SK-N-SH (cell line): ENCODE data around the gene PUM1. TPM values are rescaled to one million over a fixed set of nuclear protein-coding genes. Genes with fewer than 3 reads are reported as not detected.
A peak's percentile ranks its signal among the peaks of the same experiment; 100 is the strongest.

Experiments
- CTCF ChIA-PET: fragments of 300-600, 350-600 bp; formaldehyde crosslinking; extraction: SDS; loops from one replicate; lab custom pipeline; 2021; lab: Yijun Ruan, JAX
- POLR2A ChIA-PET: fragments of 350-600 bp; sonication (Branson Sonifier 250); formaldehyde crosslinking; extraction: SDS; loops from one replicate; lab custom pipeline; 2020; ENCODE audit warnings: antibody characterized with exemption, inconsistent platforms; lab: Yijun Ruan, JAX
- DNase-seq: peaks from one replicate; pipeline ENCODE4 v3.0.0; 2012
- H2AFZ ChIP-seq: fragments of 200-600 bp; sonication (generic); 2 replicates; pipeline ENCODE4 v1.8.1; 2016; ENCODE audit warnings: antibody characterized with exemption, mild to moderate bottlenecking, low read depth
- H3F3A ChIP-seq: fragments of 200-600 bp; sonication (generic); replicated peaks from 2 replicates; pipeline ENCODE3; 2016; ENCODE audit warnings: antibody characterized with exemption, mild to moderate bottlenecking; ENCODE audit not compliant: insufficient read depth
- H3K27ac ChIP-seq, 2 experiments: fragments of 200-500 bp in 1 of 2; fragments of 200-600 bp in 1 of 2; sonication (Bioruptor generic) in 1 of 2; sonication (generic), shearing (Covaris generic) in 1 of 2; 2 replicates each; pipeline versions ENCODE4 v1.5.1 to v1.6.1; 2014 to 2016; ENCODE audit warnings: low read depth in 2 of 2, inconsistent platforms in 1 of 2, low read length in 1 of 2, mild to moderate bottlenecking in 1 of 2, mixed read lengths in 1 of 2
- H3K27me3 ChIP-seq: fragments of 200-600 bp; sonication (generic), shearing (Covaris generic); 2 replicates; pipeline ENCODE4 v1.6.1; 2016; ENCODE audit warnings: mixed run types; ENCODE audit not compliant: insufficient read depth
- H3K36me3 ChIP-seq, 2 experiments: fragments of 200-500 bp in 1 of 2; fragments of 200-600 bp in 1 of 2; sonication (Bioruptor generic) in 1 of 2; sonication (generic) in 1 of 2; replicated peaks in 1 of 2; 2 replicates each; pipeline versions ENCODE3 to v1.5.1; 2014 to 2016; ENCODE audit warnings: low read length in 1 of 2, mild to moderate bottlenecking in 1 of 2; ENCODE audit not compliant: insufficient read depth in 2 of 2, control insufficient read depth in 1 of 2
- H3K4me1 ChIP-seq, 2 experiments: fragments of 200-500 bp in 1 of 2; fragments of 200-600 bp in 1 of 2; sonication (Bioruptor generic) in 1 of 2; sonication (generic), shearing (Covaris generic) in 1 of 2; 2 replicates each; pipeline versions ENCODE4 v1.5.1 to v1.6.1; 2014 to 2016; ENCODE audit warnings: low read depth in 1 of 2, low read length in 1 of 2, mixed run types in 1 of 2; ENCODE audit not compliant: insufficient read depth in 2 of 2, control insufficient read depth in 1 of 2
- H3K4me2 ChIP-seq: fragments of 200-600 bp; sonication (generic), shearing (Covaris generic); 2 replicates; pipeline ENCODE4 v1.6.1; 2017; ENCODE audit warnings: mixed run types
- H3K4me3 ChIP-seq, 2 experiments: fragments of 200-500 bp in 1 of 2; fragments of 200-600 bp in 1 of 2; sonication (Bioruptor generic) in 1 of 2; sonication (generic), shearing (Covaris generic) in 1 of 2; 2 replicates each; pipeline versions ENCODE4 v1.5.1 to v1.8.1; 2014 to 2016; ENCODE audit warnings: low read depth in 2 of 2, inconsistent platforms in 1 of 2, low read length in 1 of 2, mild to moderate bottlenecking in 1 of 2, mixed read lengths in 1 of 2, moderate library complexity in 1 of 2
- H3K79me2 ChIP-seq: fragments of 200-600 bp; sonication (generic); 2 replicates; pipeline ENCODE4 v1.8.1; 2017; ENCODE audit warnings: mild to moderate bottlenecking; ENCODE audit not compliant: insufficient read depth
- H3K9ac ChIP-seq: fragments of 200-600 bp; sonication (generic); 2 replicates; pipeline ENCODE4 v1.6.1; 2017; ENCODE audit warnings: mixed run types
- H3K9me2 ChIP-seq: fragments of 200-600 bp; sonication (generic); 2 replicates; pipeline ENCODE4 v1.6.1; 2017; ENCODE audit warnings: mixed run types
- H3K9me3 ChIP-seq: fragments of 200-600 bp; sonication (generic); 2 replicates; pipeline ENCODE4 v1.6.1; 2017; ENCODE audit warnings: mixed run types, mild to moderate bottlenecking, moderate library complexity
- H4K20me1 ChIP-seq: fragments of 200-600 bp; sonication (generic); 2 replicates; pipeline ENCODE4 v1.6.1; 2017; ENCODE audit warnings: mild to moderate bottlenecking, mixed run types; ENCODE audit not compliant: insufficient read depth
- CHD2 ChIP-seq: fragments of 150-350 bp; IDR thresholded peaks from 2 replicates; pipeline ENCODE4 v1.6.1; 2018; ENCODE audit warnings: low read length; ENCODE audit not compliant: partially characterized antibody
- EZH2phosphoT487 ChIP-seq: fragments of 200-600 bp; sonication (generic); IDR thresholded peaks from 2 replicates; pipeline ENCODE4 v1.6.1; 2017; ENCODE audit warnings: low read depth, mixed run types, mild to moderate bottlenecking, antibody characterized with exemption, moderate library complexity, borderline replicate concordance
- FOSL2 ChIP-seq: IDR thresholded peaks from 2 replicates; pipeline ENCODE4 v1.4.0; 2012; ENCODE audit warnings: low read depth, mild to moderate bottlenecking, moderate library complexity, borderline replicate concordance
- FOXJ3 ChIP-seq: sonication (generic); formaldehyde crosslinking; IDR thresholded peaks from 2 replicates; pipeline ENCODE4 v1.5.1; 2020; ENCODE audit warnings: mild to moderate bottlenecking, missing genetic modification reagents
- GABPA ChIP-seq: IDR thresholded peaks from 2 replicates; pipeline ENCODE4 v1.4.0; 2012; ENCODE audit warnings: low read depth, mild to moderate bottlenecking
- MAX ChIP-seq: IDR thresholded peaks from 2 replicates; pipeline ENCODE4 v1.4.0; 2012; ENCODE audit warnings: low read depth
- MEF2A ChIP-seq: IDR thresholded peaks from 2 replicates; pipeline ENCODE4 v1.4.0; 2012; ENCODE audit warnings: low read depth, borderline replicate concordance
- MXI1 ChIP-seq: IDR thresholded peaks from 2 replicates; pipeline ENCODE4 v1.6.1; 2012; ENCODE audit warnings: mild to moderate bottlenecking, low read depth, low read length, improper control_type of control experiment
- NRF1 ChIP-seq: IDR thresholded peaks from 2 replicates; pipeline ENCODE4 v1.6.1; 2012; ENCODE audit warnings: low read depth, mild to moderate bottlenecking, low read length
- RCOR1 ChIP-seq: fragments of 150-350 bp; IDR thresholded peaks from 2 replicates; pipeline ENCODE4 v1.6.1; 2017; ENCODE audit warnings: antibody characterized with exemption, low read length
- RXRA ChIP-seq: IDR thresholded peaks from 2 replicates; pipeline ENCODE4 v1.4.0; 2012; ENCODE audit warnings: low read depth, mild to moderate bottlenecking, borderline replicate concordance
- YY1 ChIP-seq: IDR thresholded peaks from 2 replicates; pipeline ENCODE4 v1.4.0; 2012; ENCODE audit warnings: low read depth, mild to moderate bottlenecking
- ZBTB33 ChIP-seq: IDR thresholded peaks from 2 replicates; pipeline ENCODE4 v1.4.0; 2012; ENCODE audit warnings: low read depth, borderline replicate concordance
- WGBS: methylation state at CpG from one replicate; pipeline ENCODE4 v1.1.6; 2017; ENCODE audit warnings: low lambda C conversion rate; 5-methylcytosine and 5-hydroxymethylcytosine counted together
- polyA plus RNA-seq, 3 experiments: library from polyadenylated mRNA; depleted of rRNA; stranded (reverse); fragments of >200 nt; gene quantifications; 2 replicates each; pipeline ENCODE4 v1.2.3, GENCODE V29; 2012
- TF ChIP-seq, protein P1 (sequence below): IDR thresholded peaks from 2 replicates; pipeline ENCODE4; 2012
- TF ChIP-seq, protein P2 (sequence below): fragments of 150-350 bp; IDR thresholded peaks from 2 replicates; pipeline ENCODE4 v1.6.1; 2017; ENCODE audit warnings: antibody characterized with exemption, low read length, low read depth, borderline replicate concordance

The PUM1 gene
- polyA plus RNA-seq, 1 of the 3 experiments (the other 2 are of a cell fraction), result 66.7 TPM

DNA sequence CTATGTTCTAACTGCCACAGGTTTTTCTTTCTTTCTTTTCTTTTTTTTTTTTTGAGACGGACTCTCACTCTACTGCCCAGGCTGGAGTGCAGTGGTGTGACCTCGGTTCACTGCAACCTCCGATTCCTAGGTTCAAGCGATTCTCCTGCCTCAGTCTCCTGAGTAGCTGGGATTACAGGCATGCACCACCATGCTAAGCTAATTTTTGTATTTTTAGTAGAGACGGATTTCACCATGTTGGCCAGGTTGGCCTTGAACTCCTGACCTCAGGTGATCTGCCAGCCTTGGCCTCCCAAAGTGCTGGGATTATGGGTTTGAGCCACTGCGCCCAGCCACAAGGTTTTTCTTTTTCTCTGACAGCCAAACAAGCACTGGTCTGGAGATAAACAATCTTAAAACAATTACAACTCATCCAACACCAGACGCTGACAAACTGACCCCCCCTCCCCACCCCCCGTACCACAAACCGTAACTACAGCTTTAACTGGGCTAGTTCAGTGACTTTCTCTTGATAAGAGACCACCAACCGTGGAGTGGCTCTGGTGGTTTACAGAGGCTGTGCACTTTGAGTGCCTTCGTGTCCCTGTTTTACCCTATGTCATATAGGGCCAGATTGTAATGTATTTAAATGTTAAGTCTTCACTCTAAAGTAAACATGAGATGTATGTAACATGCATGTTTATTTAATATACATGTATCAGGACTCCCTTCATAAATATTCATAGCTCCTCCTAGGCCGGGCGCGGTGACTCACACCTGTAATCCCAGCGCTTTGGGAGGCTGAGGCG is 19.5 kb upstream of the PUM1 start:
- H3K27me3 ChIP-seq, result no peaks in the 10 kb centered on the region
- H2AFZ ChIP-seq, result no peak overlapping the region
- H3F3A ChIP-seq, result no peaks in the 10 kb centered on the region
- H3K9me2 ChIP-seq, result no peaks in the 10 kb centered on the region
- H3K9ac ChIP-seq, result no peak overlapping the region
- no peak for TF ChIP-seq MXI1
- no peak for TF ChIP-seq FOXJ3
- TF ChIP-seq CHD2, result no peak
- no peak for TF ChIP-seq ZBTB33
- TF ChIP-seq FOSL2, result no peak
- no peak for TF ChIP-seq YY1
- TF ChIP-seq, protein P1, sequence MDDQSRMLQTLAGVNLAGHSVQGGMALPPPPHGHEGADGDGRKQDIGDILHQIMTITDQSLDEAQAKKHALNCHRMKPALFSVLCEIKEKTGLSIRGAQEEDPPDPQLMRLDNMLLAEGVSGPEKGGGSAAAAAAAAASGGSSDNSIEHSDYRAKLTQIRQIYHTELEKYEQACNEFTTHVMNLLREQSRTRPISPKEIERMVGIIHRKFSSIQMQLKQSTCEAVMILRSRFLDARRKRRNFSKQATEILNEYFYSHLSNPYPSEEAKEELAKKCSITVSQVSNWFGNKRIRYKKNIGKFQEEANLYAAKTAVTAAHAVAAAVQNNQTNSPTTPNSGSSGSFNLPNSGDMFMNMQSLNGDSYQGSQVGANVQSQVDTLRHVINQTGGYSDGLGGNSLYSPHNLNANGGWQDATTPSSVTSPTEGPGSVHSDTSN, result no peak
- TF ChIP-seq EZH2phosphoT487, result no peak
- no peak for TF ChIP-seq MAX
- no peak for TF ChIP-seq RCOR1
- no peak for TF ChIP-seq GABPA
- no peak for TF ChIP-seq NRF1
- no peak for TF ChIP-seq MEF2A
- TF ChIP-seq RXRA, result no peak
- TF ChIP-seq, protein P2, sequence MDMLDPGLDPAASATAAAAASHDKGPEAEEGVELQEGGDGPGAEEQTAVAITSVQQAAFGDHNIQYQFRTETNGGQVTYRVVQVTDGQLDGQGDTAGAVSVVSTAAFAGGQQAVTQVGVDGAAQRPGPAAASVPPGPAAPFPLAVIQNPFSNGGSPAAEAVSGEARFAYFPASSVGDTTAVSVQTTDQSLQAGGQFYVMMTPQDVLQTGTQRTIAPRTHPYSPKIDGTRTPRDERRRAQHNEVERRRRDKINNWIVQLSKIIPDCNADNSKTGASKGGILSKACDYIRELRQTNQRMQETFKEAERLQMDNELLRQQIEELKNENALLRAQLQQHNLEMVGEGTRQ, result no peak
- CTCF ChIA-PET, result interaction anchor here (1.1 kb wide), 1 partner anchor 10 kb away, joined by 3 read pairs; no protein-coding TSS in a partner anchor
- no peak overlapping the region for H3K4me2 ChIP-seq
- H4K20me1 ChIP-seq, result no peaks in the 10 kb centered on the region
- H3K9me3 ChIP-seq, result no peaks in the 10 kb centered on the region
- 87% methylated on average over 16 of the region's 16 CpGs for WGBS
- no peak overlapping the region for H3K4me3 ChIP-seq
- H3K36me3 ChIP-seq, result no peaks in the 10 kb centered on the region
- POLR2A ChIA-PET, result no interaction called here
- no peaks in the 10 kb centered on the region for H3K79me2 ChIP-seq
- no peak overlapping the region for H3K27ac ChIP-seq
- no peaks in the 10 kb centered on the region; a peak in 1 of 4 replicates for H3K4me1 ChIP-seq
- DNase-seq, result peak; percentile 24
